Right lobe of liver (tissue), 4 donors: Measurements from ENCODE around the gene PTBP1.

Experiments
- POLR2A ChIP-seq: fragments of 450-650 bp; IDR thresholded peaks from one replicate; pipeline ENCODE4 v1.6.1; 2017; ENCODE audit warnings: antibody characterized with exemption, mild to moderate bottlenecking
- TF ChIP-seq, protein P1 (sequence below), 4 donors: fragments of 200-600 bp in 3 of 4; fragments of 450-650 bp in 1 of 4; IDR thresholded peaks; one replicate each; pipeline versions ENCODE4 v1.5.1 to v1.8.0; 2016 to 2022; ENCODE audit warnings: antibody characterized with exemption in 4 of 4, mild to moderate bottlenecking in 2 of 4
- donor health status: DM: no; HTN: no; CAD: no.
- donor health status: DM: no; HTN: no; CAD: no.
- donor health status: DM: no; HTN: yes; CAD: no.

DNA sequence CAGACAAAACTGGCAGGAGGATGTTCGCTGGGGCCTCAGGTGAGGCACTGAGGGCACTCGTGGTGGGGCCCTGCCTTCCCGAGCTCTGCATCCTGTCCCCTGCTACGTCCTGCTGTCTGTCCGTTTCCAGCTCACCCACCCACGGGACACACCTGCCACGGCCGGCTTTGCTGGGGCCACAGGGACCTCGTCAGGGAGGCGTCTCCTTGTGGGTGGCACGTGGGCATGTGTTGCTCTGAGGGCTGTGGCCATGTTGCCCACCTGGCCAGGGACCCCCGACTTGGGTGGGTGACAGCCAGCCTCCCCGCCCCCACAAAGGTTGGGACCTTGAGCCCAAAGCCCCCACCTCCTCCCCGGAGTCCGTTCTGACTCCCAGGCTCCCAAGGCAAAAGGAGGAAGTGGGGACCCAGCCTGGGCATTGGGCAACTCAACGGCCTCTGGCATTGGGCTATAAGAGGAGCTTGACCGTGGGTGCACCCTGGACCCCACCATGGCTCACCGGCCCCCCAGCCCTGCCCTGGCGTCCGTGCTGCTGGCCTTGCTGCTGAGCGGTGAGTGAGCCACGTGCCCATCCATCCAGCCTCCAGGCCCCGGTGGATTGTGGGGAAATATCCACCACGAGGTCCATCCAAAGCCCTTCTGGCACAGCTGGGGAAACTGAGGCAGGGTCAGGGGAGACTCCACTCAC, 43.4 kb downstream of the PTBP1 start, which contains the start of gene PRTN3:
- TF ChIP-seq, protein P1, sequence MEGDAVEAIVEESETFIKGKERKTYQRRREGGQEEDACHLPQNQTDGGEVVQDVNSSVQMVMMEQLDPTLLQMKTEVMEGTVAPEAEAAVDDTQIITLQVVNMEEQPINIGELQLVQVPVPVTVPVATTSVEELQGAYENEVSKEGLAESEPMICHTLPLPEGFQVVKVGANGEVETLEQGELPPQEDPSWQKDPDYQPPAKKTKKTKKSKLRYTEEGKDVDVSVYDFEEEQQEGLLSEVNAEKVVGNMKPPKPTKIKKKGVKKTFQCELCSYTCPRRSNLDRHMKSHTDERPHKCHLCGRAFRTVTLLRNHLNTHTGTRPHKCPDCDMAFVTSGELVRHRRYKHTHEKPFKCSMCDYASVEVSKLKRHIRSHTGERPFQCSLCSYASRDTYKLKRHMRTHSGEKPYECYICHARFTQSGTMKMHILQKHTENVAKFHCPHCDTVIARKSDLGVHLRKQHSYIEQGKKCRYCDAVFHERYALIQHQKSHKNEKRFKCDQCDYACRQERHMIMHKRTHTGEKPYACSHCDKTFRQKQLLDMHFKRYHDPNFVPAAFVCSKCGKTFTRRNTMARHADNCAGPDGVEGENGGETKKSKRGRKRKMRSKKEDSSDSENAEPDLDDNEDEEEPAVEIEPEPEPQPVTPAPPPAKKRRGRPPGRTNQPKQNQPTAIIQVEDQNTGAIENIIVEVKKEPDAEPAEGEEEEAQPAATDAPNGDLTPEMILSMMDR (IDR thresholded peaks at IDR 0.05), result no peak
- TF ChIP-seq POLR2A, result no peak
